Activated CD8-positive, alpha-beta T cell treated with anti-CD3 and anti-CD28 coated beads for 36 hours (primary cell): ENCODE results near the gene CMTM7. TPM values are rescaled to one million over a fixed set of nuclear protein-coding genes. Genes with fewer than 3 reads are reported as not detected.
A peak's percentile ranks its signal among the peaks of the same experiment; 100 is the strongest.

Experiments
- ATAC-seq: fragments of 200-7000 bp; cut with Tn5 transposase; one replicate; pipeline ENCODE4 v1.10.0; 2021; ENCODE audit warnings: mild to moderate bottlenecking, moderate library complexity
- CTCF ChIA-PET: fragments of 350-600 bp; sonication (Branson Sonifier 250); formaldehyde crosslinking; loops from one replicate; lab custom pipeline; 2021; ENCODE audit warnings: antibody characterized with exemption; lab: Charles Lee
- POLR2A ChIA-PET: fragments of 350-600 bp; sonication (Branson Sonifier 250); formaldehyde crosslinking; loops from one replicate; lab custom pipeline; 2021; ENCODE audit warnings: antibody characterized with exemption; lab: Charles Lee
- DNase-seq: peaks from one replicate; pipeline ENCODE4 v3.0.0-alpha.2; 2020
- H3K27ac Mint-ChIP-seq: one replicate; pipeline ENCODE4 v1.8.0; 2021; ENCODE audit warnings: mild to moderate bottlenecking, mixed read lengths
- H3K27me3 Mint-ChIP-seq: one replicate; pipeline ENCODE4 v1.8.0; 2021; ENCODE audit warnings: mixed read lengths
- H3K36me3 Mint-ChIP-seq: one replicate; pipeline ENCODE4 v1.8.0; 2021; ENCODE audit warnings: low read depth, mixed read lengths
- H3K4me1 Mint-ChIP-seq: one replicate; pipeline ENCODE4 v1.8.0; 2021; ENCODE audit warnings: low read depth, mixed read lengths
- H3K4me3 Mint-ChIP-seq: one replicate; pipeline ENCODE4 v1.8.0; 2021; ENCODE audit warnings: mild to moderate bottlenecking, moderate library complexity, mixed read lengths
- H3K9me3 Mint-ChIP-seq: one replicate; pipeline ENCODE4 v1.8.0; 2021; ENCODE audit warnings: mixed read lengths
- intact Hi-C: fragments of 100-400 bp; cut with micrococcal nuclease; formaldehyde crosslinking; loops from one replicate; pipeline ENCODE4 v1.10.0; 2022
- total RNA-seq, 2 experiments: library from RNA; stranded (reverse); gene quantifications; one replicate each; pipeline ENCODE4 v1.2.3, GENCODE V29; 2021
- TF ChIP-seq, protein P1 (sequence below): fragments of 200-600 bp; IDR thresholded peaks from one replicate; pipeline ENCODE4 v1.8.0; 2022; ENCODE audit warnings: antibody characterized with exemption, mild to moderate bottlenecking

Gene CMTM7
- total RNA-seq, 2 experiments from 2014 or later, result 36.1 to 37.2 TPM

DNA sequence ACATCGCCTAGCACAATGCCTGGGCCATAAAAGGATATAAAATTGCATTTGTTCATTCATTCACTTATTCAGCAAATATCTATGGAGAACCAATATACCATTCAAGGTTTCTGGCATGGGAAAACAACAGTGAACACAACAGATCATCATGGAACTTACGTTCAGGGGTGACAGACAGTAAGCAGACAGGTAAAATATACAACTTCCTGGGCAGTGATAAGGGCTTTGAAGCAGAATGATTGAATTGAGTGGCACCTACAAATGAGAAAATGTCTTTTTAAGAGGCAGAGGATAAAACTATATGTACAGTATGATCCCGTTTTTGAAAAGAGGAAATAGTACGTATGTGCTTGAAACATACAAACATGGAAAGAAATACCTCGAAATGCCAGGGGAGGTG is 39.2 kb downstream of the CMTM7 start:
- H3K36me3 Mint-ChIP-seq, result peaks cover 20% of the 10 kb centered on the region
- TF ChIP-seq, protein P1, sequence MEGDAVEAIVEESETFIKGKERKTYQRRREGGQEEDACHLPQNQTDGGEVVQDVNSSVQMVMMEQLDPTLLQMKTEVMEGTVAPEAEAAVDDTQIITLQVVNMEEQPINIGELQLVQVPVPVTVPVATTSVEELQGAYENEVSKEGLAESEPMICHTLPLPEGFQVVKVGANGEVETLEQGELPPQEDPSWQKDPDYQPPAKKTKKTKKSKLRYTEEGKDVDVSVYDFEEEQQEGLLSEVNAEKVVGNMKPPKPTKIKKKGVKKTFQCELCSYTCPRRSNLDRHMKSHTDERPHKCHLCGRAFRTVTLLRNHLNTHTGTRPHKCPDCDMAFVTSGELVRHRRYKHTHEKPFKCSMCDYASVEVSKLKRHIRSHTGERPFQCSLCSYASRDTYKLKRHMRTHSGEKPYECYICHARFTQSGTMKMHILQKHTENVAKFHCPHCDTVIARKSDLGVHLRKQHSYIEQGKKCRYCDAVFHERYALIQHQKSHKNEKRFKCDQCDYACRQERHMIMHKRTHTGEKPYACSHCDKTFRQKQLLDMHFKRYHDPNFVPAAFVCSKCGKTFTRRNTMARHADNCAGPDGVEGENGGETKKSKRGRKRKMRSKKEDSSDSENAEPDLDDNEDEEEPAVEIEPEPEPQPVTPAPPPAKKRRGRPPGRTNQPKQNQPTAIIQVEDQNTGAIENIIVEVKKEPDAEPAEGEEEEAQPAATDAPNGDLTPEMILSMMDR, result no peak
- H3K9me3 Mint-ChIP-seq, result no peaks in the 10 kb centered on the region
- DNase-seq (no peak), ATAC-seq (no peak)
- CTCF ChIA-PET, result interaction anchor here (3.2 kb wide), 1 partner anchor 10 kb away, joined by 14 read pairs; no protein-coding TSS in a partner anchor
- H3K4me1 Mint-ChIP-seq, result peaks cover 87% of the 10 kb centered on the region
- no peaks in the 10 kb centered on the region for H3K27me3 Mint-ChIP-seq
- intact Hi-C loops, result no loop called here
- peak overlapping the region; percentile 100 for H3K27ac Mint-ChIP-seq
- H3K4me3 Mint-ChIP-seq, result peak overlapping the region; percentile 77
- POLR2A ChIA-PET, result interaction anchor here (3.5 kb wide), 1 partner anchor 7 kb away, joined by 34 read pairs; no protein-coding TSS in a partner anchor

DNA sequence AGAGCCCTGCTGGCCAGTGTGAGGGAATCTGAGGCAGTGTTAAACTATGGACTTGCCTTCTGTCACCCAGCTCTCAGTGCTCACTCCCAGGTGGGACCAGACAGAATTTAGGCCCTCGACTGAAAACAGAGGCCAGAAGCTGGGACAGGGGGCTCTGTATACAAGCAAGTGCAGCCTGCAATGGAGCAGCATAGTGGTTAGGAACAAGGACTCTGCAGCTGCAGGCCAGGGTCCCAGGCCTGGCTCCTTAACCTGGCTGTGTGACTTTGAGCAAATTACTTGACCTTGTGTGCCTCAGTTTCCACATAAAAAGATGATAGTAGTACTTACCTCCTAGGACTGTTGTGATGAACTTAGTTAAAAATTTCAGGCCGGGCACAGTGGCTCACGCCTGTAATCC is 39.8 kb downstream of the CMTM7 start:
- no peaks in the 10 kb centered on the region for H3K27me3 Mint-ChIP-seq
- POLR2A ChIA-PET, result interaction anchor here (0.6 to 3.5 kb wide), 4 partner anchors 8 to 29 kb away, joined by 3 to 34 read pairs (median 12); no protein-coding TSS in a partner anchor
- ATAC-seq (no peak), DNase-seq (no peak)
- peaks cover 23% of the 10 kb centered on the region for H3K36me3 Mint-ChIP-seq
- no peaks in the 10 kb centered on the region for H3K9me3 Mint-ChIP-seq
- TF ChIP-seq, protein P1, result no peak
- H3K4me3 Mint-ChIP-seq, result peak overlapping the region; percentile 77
- peak overlapping the region; percentile 100 for H3K27ac Mint-ChIP-seq
- CTCF ChIA-PET, result interaction anchor here (2.8 to 3.2 kb wide), 2 partner anchors 8 to 11 kb away, joined by 14 to 23 read pairs; no protein-coding TSS in a partner anchor
- peaks cover 89% of the 10 kb centered on the region for H3K4me1 Mint-ChIP-seq
- intact Hi-C loops, result no loop called here

DNA sequence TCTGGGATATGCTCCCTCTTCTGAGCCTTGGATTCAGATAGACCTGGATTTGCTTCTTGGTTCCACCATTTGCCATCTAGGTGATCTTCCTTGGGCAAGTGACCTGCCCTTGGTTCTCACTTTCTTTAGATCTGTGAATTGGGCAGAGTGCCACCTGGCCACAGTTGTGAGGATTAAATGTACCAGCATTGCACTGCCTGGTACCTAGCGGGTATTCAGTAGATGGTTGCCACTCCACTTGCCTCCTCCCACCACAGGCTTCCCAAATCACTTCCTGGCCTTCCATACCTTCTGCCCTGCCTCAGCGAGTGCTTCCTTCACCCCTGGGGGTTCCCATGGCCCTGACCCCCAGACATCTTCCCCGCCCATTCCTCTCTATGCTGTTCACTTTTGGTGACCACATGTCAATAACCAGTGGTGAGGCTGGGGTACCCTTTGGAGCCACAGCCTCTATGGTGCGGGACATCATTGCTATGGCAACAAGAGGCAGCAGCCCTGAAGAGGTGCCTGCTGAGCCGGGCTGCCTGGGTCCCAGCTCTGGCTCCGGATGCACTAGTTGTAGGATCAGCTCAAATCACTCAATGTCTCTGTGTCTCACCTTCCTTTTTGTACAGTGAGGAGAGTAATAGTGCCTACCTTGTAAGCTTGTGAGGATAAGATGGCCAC is 40.5 kb downstream of the CMTM7 start:
- DNase-seq, result peak; percentile 44
- POLR2A ChIA-PET, result interaction anchor here (0.6 to 3.5 kb wide), 10 partner anchors 9 to 69 kb away, joined by 3 to 34 read pairs (median 4); partner anchors contain the start of gene CMTM7

DNA sequence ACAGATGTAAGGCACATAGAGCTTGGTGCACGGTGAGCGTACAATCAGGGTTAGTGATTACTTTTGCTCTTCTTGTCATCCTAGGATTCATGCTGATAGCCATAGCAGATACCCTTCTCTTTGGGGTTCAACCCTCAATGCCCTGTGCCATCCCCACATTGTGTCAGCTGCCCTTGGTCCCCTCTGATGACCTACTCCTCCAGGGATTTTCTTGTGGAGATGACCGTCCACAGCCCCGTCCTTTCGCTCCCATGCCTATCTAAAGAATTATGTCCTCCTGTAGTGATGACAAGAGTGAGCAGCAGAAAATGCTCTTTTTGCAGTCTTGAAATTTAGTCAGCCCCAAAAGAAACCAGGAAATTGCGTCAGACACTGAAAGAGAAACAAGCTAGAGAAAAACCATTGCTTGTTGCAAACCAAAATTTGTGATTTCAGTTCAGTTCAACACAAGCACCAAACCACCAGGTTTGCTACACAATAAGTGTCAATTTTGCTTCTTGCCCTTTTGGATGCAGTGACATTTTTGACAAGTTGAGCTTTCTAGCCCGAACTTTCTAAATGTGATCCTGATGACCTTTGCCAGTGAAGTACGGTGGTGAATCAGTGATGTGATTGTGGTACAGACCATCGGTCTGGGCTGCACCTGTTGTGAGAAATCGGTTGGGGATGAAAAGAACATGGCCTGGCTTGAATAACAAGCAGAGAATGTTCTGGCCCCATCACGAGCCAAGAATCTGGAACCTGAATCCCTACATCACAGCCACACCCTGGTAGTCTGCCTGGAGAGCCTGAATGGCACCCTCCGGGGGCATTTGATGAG is 41.3 kb downstream of the CMTM7 start:
- H3K9me3 Mint-ChIP-seq, result no peaks in the 10 kb centered on the region
- peak; percentile 74 for DNase-seq

More for the DNA sequence above, 40.5 kb downstream of the CMTM7 start:
- TF ChIP-seq, protein P1, result no peak
- peak overlapping the region; percentile 100 for H3K27ac Mint-ChIP-seq
- CTCF ChIA-PET, result interaction anchor here (0.8 to 3.2 kb wide), 7 partner anchors 8 to 136 kb away, joined by 3 to 23 read pairs (median 5); partner anchors contain the start of gene CMTM7
- H3K9me3 Mint-ChIP-seq, result no peaks in the 10 kb centered on the region
- peak; percentile 5 for ATAC-seq
- peaks cover 23% of the 10 kb centered on the region for H3K36me3 Mint-ChIP-seq
- peak overlapping the region; percentile 77 for H3K4me3 Mint-ChIP-seq
- H3K27me3 Mint-ChIP-seq, result no peaks in the 10 kb centered on the region
- intact Hi-C loops, result no loop called here
- peaks cover 89% of the 10 kb centered on the region for H3K4me1 Mint-ChIP-seq

More for the DNA sequence above, 41.3 kb downstream of the CMTM7 start:
- ChIA-PET POLR2A (interaction anchor here (0.6 to 3.5 kb wide), 15 partner anchors 9 to 68 kb away, joined by 3 to 34 read pairs (median 3); partner anchors contain the start of gene CMTM7), CTCF (interaction anchor here (0.7 to 3.2 kb wide), 9 partner anchors 9 to 136 kb away, joined by 3 to 23 read pairs (median 5); partner anchors contain the start of gene CMTM7)
- intact Hi-C loops, result no loop called here
- TF ChIP-seq, protein P1, result no peak
- peak overlapping the region; percentile 100 for H3K27ac Mint-ChIP-seq
- H3K4me3 Mint-ChIP-seq, result peak overlapping the region; percentile 77
- peaks cover 84% of the 10 kb centered on the region for H3K4me1 Mint-ChIP-seq
- no peaks in the 10 kb centered on the region for H3K27me3 Mint-ChIP-seq
- H3K36me3 Mint-ChIP-seq, result peaks cover 24% of the 10 kb centered on the region
- peak; percentile 53 for ATAC-seq
